GM12892 (cell line): Measurements from ENCODE around the gene TMCO4.

Source experiments
- POLR2A ChIP-seq: IDR thresholded peaks from 2 replicates; pipeline ENCODE4 v1.6.1; 2011; ENCODE audit warnings: low read depth, low read length, control low read depth
- POLR2AphosphoS5 ChIP-seq: IDR thresholded peaks from 2 replicates; pipeline ENCODE4 v1.6.1; 2011; ENCODE audit warnings: low read depth, low read length, control low read depth

DNA sequence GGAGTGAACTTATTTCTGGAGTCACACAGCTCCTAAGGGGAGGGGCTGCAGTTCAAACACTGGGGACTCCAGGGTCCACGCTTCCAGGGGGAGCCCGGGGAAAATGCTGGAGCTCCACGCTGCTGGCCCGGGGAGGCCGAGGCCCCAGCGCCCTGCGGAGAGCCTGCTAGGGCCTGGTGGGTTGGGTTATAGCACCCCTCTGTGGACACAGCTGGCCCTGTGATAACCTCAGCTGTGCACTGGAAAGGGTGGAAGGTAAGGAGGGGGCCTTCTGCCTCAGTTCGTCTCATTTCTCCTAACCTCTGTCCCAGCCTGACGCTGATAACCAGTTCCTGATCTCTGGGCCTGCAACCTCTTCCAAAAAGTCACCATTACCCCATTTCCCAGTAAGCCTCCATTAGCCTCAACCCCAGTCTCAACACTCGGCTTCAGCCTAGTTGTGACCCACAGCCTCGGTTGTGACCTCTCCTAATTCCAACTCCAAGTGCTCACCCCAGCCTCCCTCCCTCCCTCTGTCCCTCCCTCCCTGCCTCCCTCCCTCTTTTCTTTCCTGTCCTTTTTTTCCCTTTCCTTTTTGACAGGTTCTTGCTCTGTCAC, 148.5 kb downstream of the TMCO4 start:
- TF ChIP-seq POLR2A (no peak), POLR2AphosphoS5 (no peak)
